ENCODE results near the gene SAMD9. TPM values are rescaled to one million over a fixed set of nuclear protein-coding genes. Genes with fewer than 3 reads are reported as not detected.

SAMD9 gene
- total RNA-seq, 4 donors from 2014 or later: 0.89 to 1.7 (median 1.5) TPM

DNA sequence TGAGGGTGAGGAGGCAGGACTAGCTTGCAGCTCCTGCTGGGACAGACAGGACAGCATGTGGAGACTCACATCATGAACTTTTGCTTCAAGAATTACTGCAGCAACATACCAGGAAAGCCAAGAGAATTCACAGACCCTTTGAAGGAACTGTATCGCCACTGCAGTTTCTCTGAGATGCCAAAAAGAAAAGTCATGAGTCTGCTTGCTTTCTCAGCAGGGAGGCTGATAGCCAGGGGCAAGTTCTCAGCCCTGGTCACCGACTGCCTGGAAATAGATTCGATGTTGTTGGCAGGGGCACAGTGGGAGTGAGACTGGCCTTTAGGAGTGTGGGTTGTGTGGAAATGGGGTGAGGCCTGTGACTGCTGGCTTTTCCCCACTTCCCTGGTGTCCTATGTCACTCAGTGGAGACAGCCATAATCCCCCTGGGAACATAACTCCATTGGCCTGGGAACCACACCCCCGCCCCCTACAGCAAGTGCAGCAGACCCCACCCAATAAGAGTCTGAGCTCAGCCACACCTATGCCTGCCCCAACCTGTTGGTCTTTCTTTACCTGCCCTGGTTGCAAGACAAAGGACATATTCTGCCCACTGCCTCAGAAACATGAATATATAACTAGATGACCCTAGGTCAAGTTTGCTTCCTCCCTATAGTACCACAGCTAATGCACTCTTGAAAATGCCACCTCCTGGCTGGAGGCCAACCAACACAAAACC is 1.6 kb upstream of the SAMD9 start:
- in situ Hi-C loops (cut with MboI; ENCODE audit: low sequenced_read_pairs in 4 of 4): no loop called here
- Histone ChIP-seq H3K4me1 (peaks cover 0 to 4% of the 10 kb centered on the region in 2 donors), H3K36me3 (no peaks in the 10 kb centered on the region), H3K4me3 (no peak overlapping the region), H3K27ac (no peak overlapping the region), H3K9me3 (no peaks in the 10 kb centered on the region), H3K27me3 (no peaks in the 10 kb centered on the region)
- TF ChIP-seq, protein P1, sequence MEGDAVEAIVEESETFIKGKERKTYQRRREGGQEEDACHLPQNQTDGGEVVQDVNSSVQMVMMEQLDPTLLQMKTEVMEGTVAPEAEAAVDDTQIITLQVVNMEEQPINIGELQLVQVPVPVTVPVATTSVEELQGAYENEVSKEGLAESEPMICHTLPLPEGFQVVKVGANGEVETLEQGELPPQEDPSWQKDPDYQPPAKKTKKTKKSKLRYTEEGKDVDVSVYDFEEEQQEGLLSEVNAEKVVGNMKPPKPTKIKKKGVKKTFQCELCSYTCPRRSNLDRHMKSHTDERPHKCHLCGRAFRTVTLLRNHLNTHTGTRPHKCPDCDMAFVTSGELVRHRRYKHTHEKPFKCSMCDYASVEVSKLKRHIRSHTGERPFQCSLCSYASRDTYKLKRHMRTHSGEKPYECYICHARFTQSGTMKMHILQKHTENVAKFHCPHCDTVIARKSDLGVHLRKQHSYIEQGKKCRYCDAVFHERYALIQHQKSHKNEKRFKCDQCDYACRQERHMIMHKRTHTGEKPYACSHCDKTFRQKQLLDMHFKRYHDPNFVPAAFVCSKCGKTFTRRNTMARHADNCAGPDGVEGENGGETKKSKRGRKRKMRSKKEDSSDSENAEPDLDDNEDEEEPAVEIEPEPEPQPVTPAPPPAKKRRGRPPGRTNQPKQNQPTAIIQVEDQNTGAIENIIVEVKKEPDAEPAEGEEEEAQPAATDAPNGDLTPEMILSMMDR (IDR thresholded peaks at IDR 0.05 in 4 of 5, conservative IDR thresholded peaks at IDR 0.05 in 1 of 5): no peak
- TF ChIP-seq POLR2A (IDR thresholded peaks at IDR 0.05): no peak
- intact Hi-C loops (cut with DNase I; ENCODE audit: low total_unique reads): no loop called here
- no peak for ATAC-seq
- DNase-seq: no peak

DNA sequence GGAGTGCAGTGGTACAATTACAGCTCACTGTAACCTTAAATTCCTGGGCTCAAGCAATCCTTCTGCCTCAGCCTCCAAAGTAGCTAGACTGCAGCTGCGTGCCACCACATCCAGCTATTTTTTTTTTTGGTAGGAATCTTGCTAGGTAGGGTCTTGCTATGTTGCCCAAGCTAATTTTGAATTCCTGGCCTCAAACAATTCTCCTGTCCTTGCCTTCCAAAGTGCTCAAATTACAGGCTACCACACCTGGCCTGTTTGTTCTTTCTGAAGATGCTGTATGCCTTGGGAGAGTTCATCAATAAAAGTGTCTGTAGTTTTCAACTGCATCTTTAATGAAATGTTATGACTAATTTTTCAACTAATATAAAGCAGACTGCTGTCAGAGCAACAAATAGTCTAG is 452 bp downstream of the SAMD9 start:
- intact Hi-C loops (cut with DNase I; ENCODE audit: low total_unique reads): no loop called here
- no peaks in the 10 kb centered on the region for H3K9me3 ChIP-seq
- peak overlapping the region; percentile 45 to 67 (median 55) for H3K27ac ChIP-seq
- no peaks in the 10 kb centered on the region for H3K36me3 ChIP-seq
- DNase-seq: no peak
- in situ Hi-C loops (cut with MboI; ENCODE audit: low sequenced_read_pairs in 4 of 4): no loop called here
- TF ChIP-seq, protein P1 (IDR thresholded peaks at IDR 0.05 in 4 of 5, conservative IDR thresholded peaks at IDR 0.05 in 1 of 5): no peak
- TF ChIP-seq POLR2A (IDR thresholded peaks at IDR 0.05): no peak
- no peaks in the 10 kb centered on the region for H3K27me3 ChIP-seq
- H3K4me1 ChIP-seq: peaks cover 0 to 4% of the 10 kb centered on the region in 2 donors
- peak overlapping the region; percentile 48 to 54 (median 49) for H3K4me3 ChIP-seq
- no peak for ATAC-seq

DNA sequence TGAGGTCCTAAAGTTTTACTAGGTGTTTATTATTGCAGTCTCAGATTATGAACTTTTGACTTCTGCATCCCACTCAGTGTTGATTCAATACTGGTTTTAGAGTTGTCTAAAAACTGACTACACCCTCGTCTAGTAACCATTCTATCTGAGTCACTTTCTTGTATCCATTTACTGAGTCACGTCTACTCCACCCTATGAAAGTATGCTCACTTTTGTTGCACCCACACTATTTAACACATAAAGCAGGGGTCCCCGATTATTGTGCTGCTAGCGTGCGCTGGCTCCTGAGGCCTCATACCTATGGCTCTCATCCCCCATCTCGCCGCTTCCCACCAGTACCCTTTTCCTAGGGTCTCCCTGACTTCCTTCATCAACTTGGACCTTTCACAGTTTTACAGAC is 2.0 kb downstream of the SAMD9 start:
- Histone ChIP-seq H3K36me3 (no peaks in the 10 kb centered on the region), H3K27ac (no peak overlapping the region), H3K4me3 (no peak overlapping the region), H3K4me1 (peaks cover 0 to 4% of the 10 kb centered on the region in 2 donors), H3K27me3 (no peaks in the 10 kb centered on the region), H3K9me3 (no peaks in the 10 kb centered on the region)
- in situ Hi-C loops (cut with MboI; ENCODE audit: low sequenced_read_pairs in 4 of 4) (no loop called here), intact Hi-C loops (cut with DNase I; ENCODE audit: low total_unique reads) (no loop called here)
- ATAC-seq: no peak
- TF ChIP-seq POLR2A (IDR thresholded peaks at IDR 0.05): no peak
- TF ChIP-seq, protein P1 (IDR thresholded peaks at IDR 0.05 in 4 of 5, conservative IDR thresholded peaks at IDR 0.05 in 1 of 5): no peak
- DNase-seq: no peak

DNA sequence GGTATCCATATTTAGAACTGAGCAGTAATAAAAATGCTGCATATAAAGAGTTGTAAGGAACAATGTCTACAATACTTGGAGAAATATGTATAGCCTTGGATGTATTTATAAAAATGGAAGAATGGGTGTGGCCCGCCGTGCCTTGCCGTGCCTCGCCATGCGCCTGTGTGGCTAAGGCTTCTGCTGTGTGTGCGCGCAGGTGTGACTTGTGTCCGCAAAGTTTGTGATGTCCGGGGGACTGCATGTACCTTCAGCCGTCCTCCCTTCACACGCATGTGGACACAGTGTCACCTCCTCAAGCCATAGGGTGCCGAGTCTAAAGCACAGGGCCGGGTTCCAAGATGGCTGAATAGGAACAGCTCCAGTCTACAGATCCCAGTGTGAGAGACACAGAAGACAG is 9.8 kb downstream of the SAMD9 start:
- Histone ChIP-seq H3K27me3 (no peaks in the 10 kb centered on the region), H3K4me1 (no peaks in the 10 kb centered on the region), H3K4me3 (no peak overlapping the region), H3K36me3 (peaks cover 2 to 35% of the 10 kb centered on the region in 2 donors), H3K27ac (no peak overlapping the region), H3K9me3 (peaks cover 0 to 4% (median 0%) of the 10 kb centered on the region in 3 donors)
- ATAC-seq (no peak), DNase-seq (no peak)
- no peak for TF ChIP-seq POLR2A (IDR thresholded peaks at IDR 0.05)
- TF ChIP-seq, protein P1 (IDR thresholded peaks at IDR 0.05 in 4 of 5, conservative IDR thresholded peaks at IDR 0.05 in 1 of 5): no peak
- in situ Hi-C loops (cut with MboI; ENCODE audit: low sequenced_read_pairs in 4 of 4): no loop called here
- intact Hi-C loops (cut with DNase I; ENCODE audit: low total_unique reads): no loop called here

Data from gastrocnemius medialis (tissue), 4 donors.